HG03442 (cell line): Measurements from ENCODE around the gene TMSB4X.

Experiments
- ATAC-seq: cut with Tn5 transposase; IDR thresholded peaks from one replicate; pipeline ENCODE4 v1.9.1; 2021; ENCODE audit warnings: mild to moderate bottlenecking, moderate library complexity; ENCODE audit not compliant: unreplicated experiment

Gene TMSB4X

GRCh38 chrX:13022926-13023325 lies 48.0 kb downstream of the TMSB4X start:
- ATAC-seq: peak; percentile 65

GRCh38 chrX:13023567-13023966 lies 48.7 kb downstream of the TMSB4X start:
- ATAC-seq: no peak

DNA sequence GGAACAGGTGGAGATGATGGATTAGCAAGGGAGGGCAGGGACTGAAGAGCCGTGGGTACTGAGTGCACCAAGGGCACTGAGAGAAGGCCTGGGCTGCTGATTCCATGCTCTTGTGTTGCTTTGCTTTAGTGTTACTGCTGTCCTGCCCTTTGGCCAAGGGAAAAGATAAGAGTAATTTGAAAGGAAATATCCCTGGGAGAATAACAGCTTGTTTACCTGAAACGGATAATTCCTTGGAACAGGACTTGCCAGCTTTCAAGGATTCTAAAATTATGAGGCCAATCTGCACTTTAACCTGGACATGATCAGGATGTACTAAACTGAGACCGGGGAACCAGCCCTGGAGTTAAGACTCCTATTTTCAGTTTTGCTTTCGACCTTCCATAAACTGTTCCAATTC lies 49.1 kb downstream of the TMSB4X start:
- ATAC-seq: no peak

- no peak for ATAC-seq
Measured at GRCh38 chrX:13024986-13025385, 50.1 kb downstream of the TMSB4X start.
